CD4-positive, alpha-beta T cell treated with Interleukin-17A for 1 hour (primary cell): ENCODE results near the gene SNX14.
A peak's percentile ranks its signal among the peaks of the same experiment; 100 is the strongest.

Source experiments
- DNase-seq: peaks from one replicate; pipeline ENCODE4 v3.0.0-alpha.2; 2020

The SNX14 gene

GRCh38 chr6:85496009-85496579, 97.6 kb downstream of the SNX14 start:
- no peak for DNase-seq

GRCh38 chr6:85494547-85495536, 98.8 kb downstream of the SNX14 start:
- no peak for DNase-seq

DNA sequence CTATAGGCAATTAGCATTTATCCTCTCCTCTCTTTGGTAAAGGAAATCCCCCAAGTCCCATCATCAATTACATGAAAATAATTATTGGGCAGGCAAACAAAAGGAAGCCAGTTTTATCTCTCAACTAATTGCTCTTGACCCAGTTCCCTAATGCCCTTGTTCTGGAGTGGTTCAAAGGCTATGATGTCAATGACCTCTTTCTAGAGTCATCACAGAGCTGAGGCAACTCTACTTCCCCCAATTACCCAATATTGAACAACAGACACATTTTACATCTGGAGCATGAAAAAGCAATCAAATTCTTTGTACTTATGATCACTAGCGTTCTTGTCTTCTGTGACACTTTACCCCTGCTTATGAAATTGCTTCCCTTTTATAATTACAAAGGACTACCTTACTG, 100.3 kb downstream of the SNX14 start:
- no peak for DNase-seq

DNA sequence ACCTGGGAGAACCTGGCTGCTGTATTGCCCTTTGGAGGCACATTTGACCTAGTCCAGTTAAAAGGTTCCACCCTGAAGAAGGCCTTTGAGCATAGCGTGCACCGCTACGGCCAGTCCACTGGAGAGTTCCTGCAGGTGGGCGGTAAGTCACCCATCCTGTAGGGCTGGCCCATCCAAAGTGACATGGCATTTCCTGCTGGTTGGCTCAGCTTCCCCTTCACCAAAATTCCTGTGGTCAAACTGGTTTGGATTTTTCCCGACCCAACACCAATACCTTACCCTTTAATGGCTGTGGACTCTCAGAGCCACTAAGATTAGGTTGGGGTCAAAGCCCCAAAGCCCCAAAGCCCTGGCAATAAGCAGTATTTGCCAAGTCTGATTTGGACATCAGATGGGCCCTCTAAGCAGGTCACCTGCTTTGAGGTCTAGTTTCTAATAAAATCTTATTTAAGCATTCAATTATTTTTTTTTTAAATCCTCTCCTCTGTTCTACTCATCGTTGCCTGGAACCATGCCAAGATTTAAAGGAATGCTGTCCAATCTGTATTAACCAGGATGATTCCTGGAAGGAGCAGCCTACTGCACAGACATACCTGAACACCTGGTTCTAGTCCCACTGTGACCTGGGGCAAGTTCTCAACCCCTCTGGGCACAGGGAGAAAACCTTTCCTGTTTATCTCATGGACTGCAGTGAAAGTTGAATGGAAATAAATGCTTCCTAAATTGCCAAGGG, 103.0 kb downstream of the SNX14 start:
- DNase-seq = no peak

DNA sequence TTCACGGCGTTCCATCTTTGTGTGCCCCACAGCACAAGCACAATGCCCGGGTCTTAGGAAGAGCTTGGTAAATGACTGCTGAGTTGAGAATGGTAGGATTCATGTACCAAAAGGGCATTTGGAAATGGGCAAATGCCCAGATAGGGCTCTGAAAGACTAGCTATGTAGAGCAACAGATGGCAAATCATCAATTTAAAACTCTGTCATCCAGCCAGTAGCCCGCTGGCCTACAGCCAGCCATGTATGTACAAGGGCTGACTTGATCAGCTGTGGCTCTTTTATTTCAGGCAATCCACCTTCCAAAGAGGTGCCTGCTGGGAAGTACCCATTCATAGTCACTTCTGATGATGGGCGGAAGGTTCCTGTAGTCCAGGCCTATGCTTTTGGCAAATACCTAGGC, 108.7 kb downstream of the SNX14 start:
- no peak for DNase-seq

DNA sequence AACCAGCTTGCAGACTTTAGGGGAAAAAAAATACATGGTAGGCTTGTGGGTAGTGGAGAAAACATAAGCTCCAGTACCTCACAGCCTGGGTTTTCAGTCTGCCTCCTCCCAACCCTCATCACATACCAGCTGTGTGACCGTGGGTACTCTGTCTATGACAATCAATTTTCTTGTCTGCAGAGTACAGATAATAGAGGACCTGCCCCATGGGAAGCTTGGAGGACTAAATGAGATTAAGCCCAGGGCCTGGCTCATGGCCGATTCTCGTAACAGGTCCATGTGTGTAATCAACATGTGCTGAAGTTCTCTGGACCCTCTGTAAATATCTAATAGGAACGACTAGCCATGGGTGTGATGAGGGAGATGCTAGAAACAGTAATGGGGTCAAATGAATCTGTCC, 109.8 kb downstream of the SNX14 start:
- no peak for DNase-seq

DNA sequence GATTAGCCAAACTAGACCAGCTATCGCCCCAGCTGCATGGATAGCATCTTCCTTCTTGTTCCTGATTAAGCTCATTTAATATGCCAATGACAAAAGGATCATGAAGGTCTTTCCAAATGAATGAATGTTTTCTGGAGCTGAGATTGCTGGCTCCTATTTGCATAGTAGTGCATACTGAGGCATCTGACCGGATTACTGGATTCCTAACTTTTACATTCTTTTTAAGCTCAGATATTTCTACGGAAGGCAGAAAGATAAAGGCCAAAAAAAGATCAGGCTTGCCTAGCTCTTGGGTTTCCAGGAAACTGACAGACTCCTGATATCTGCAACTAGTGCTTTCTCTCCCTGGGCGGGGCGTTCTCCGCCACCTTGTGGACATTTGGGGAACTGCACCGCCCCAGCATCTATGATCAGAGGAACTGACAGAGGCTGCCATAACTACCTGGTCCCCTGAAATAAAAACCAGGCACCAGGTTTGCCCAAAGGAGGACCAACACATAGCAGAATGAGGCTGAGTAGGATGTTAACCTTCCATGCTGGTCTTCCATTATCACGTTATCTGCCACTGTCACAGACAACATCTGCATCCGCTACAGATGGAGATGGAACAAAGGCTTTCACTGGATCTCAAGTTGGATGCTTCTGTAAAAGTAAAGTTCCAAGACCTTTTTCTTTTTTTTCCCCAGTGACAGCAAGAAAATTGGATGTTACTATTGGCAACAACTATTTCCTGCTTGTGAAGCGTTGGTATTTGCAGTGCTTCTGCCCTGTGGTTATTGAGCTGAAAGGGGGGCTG, 110.6 kb downstream of the SNX14 start:
- peak; percentile 72 for DNase-seq

- no peak for DNase-seq
Observed at GRCh38 chr6:85482206-85482904, 111.3 kb downstream of the SNX14 start.

DNA sequence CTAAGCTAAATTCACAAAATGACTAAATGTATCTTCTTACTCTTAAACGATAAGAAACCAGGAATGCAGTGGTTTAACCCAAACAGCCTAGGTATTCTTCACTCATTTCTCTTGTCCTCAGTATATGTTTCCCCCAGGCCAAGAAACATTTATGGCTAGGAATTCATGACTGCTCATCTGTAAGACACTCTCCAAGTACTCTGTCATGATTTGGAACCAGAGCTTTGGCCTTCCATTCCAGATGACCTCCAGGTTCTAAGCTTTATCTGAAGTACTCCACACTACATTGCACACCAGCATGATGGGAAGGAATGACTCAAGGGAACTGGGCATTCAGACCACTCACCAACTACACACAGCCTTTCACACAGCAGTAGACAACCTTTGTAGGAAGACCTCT, 114.5 kb downstream of the SNX14 start:
- DNase-seq = no peak

GRCh38 chr6:85476532-85476931, 117.1 kb downstream of the SNX14 start:
- DNase-seq = no peak

DNA sequence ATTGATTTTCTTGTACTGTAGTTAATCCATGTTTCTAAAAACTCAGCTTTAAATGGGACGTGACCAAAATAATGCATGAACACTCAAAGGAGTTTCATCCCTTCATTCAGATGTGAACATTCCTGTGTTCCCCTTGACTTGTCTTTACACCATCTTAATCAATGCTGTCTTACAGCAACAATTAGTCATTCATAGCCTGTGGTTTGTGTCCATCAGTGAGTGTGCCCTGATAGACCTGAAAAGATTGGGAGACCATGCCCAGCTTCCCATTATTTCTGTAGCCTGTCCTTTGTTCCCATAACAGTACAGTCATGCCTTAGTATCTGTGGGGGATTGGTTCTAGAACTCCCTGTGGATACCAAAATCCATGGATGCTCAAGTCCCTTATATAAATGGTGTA, 119.9 kb downstream of the SNX14 start:
- no peak for DNase-seq

GRCh38 chr6:85472744-85473143, 120.9 kb downstream of the SNX14 start:
- no peak for DNase-seq

GRCh38 chr6:85470023-85470410, 123.6 kb downstream of the SNX14 start:
- no peak for DNase-seq

GRCh38 chr6:85469276-85470022, 124.2 kb downstream of the SNX14 start:
- DNase-seq = no peak

- DNase-seq = no peak
Observed at GRCh38 chr6:85468326-85468725, 125.3 kb downstream of the SNX14 start.

DNA sequence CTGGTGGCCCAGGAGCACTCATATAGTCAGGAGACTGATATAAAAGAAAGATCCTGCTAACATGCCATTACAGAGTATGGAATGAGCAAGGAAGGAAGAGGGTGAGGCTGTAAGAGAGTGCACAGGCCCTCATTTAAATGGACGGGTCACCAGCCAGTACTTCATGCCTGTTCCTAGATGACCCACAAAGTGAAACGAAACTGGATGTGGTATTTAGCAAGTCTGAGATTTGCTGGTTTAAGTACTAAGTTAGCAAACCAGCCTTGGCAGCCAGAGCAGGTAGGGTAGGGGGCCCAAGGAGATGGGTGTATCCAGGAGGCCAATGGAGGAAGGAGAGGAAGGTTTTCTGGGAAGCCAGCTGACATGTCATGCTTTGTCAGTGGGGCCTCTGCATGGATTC, 127.9 kb downstream of the SNX14 start:
- DNase-seq = no peak

GRCh38 chr6:85464722-85465150, 128.9 kb downstream of the SNX14 start:
- DNase-seq = no peak

DNA sequence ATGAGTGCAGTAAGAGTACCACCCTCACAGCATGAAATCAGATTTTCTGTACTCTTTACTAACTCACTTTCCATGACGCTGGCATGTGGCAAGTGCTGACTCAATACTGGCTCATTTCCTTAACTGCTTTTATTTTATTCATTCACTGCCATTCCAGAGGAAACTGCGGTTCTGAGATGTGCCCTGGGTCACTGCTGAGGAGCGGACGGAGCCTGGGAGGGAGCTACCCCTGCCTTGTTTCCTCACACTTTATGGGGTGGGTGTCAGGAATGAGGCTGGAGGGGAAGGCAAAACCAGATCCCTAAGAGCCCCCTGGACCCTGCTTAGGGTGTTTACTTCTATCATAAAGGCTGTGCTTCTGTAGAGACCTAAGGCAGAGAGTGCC, 129.4 kb downstream of the SNX14 start:
- no peak for DNase-seq

DNA sequence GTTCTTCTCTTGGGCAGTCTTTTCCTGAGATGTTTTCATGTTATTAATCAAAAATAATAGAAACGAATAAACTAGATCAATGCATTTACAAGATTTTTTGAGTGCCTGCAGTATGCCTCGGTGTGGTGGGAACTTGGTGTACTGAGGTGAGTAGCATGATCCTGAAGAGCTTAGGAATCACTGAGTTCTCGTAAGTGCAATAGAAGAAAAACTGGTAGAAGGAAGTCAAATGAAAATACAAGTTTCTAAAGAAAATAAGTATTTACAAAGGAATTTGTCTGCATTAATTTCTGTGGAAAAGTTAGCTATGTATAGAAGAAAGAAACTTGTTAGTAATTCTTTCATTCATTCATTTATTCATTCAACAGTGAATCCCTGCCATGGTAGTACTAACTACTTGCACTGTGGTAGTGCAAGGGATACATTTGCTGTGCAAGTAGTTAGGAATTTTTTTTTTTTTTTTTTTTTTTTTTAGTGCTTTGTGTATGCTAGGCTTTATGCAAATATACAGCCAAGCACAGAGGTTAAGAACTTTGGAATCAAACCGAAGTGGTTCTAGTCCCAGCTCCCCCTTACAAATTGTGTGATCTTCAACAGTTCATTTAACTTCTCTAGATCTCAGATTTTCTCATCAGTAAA, 129.9 kb downstream of the SNX14 start:
- DNase-seq = no peak

GRCh38 chr6:85462673-85463072, 131.0 kb downstream of the SNX14 start:
- no peak for DNase-seq

DNA sequence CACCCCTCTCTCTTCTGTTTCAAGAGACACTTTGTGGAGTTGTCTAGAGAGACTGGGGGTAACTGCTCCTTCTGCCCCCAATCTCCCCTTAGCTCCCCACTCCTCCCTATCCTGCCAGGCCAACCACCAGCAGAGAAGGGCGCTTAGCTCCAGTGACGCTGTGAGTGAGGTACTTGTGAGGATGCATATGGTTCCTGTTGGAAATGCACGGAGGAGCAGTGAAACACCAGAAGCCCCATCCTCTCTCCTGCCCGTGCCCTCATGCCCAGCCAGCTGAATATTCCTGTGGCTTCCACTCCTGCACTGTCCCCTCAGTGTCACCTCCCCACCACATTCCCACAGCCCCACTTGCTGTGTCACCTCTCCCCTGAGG, 131.9 kb downstream of the SNX14 start:
- DNase-seq = no peak
